GM18861 (cell line): ENCODE measurements around the gene SORBS1.
"Not testable (repeated sequence)": the region's sequence is repeated elsewhere in the genome, so short reads cannot be mapped to it uniquely, and the experiment has no call there.

Experiments used
- ATAC-seq: cut with Tn5 transposase; IDR thresholded peaks from one replicate; pipeline ENCODE4 v1.9.1; 2021; ENCODE audit not compliant: unreplicated experiment

SORBS1 gene

DNA sequence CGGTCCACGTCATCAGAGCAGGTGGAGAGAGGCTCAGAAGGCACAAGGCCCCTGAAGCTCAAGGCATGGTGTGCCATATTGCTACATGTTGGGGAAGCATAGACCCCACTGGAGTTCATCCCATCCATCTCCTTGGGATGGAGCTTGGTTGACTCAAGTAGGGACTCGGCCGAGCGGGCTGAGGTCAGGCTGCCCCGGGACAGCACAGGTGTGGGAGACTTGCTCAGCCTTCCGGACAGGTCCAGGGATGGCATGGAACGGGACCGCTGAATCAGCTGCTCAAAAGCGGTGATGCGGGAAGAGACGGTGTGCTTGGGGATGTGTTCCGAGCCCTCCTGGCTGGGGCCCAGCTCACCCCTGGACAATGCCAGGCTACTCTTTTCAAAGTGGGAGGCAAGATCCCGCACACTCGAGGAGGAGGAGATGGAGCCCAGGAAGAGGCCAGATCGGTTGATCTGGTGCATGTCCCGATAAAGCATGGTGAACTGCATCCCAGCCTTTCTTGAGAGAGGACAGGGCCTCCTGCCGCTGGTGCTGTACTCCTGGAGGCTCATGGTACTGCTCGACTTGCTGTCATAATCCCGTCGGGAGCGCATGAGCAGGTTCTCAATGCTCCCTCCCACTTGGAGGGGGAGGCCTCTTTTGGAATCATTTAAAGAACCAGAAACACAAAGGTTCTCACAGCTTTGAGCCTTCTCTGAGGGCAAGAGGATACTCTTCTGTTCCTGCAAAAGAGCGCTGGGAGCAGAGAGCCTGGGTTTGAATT, 204.8 kb downstream of the SORBS1 start:
- no peak for ATAC-seq

DNA sequence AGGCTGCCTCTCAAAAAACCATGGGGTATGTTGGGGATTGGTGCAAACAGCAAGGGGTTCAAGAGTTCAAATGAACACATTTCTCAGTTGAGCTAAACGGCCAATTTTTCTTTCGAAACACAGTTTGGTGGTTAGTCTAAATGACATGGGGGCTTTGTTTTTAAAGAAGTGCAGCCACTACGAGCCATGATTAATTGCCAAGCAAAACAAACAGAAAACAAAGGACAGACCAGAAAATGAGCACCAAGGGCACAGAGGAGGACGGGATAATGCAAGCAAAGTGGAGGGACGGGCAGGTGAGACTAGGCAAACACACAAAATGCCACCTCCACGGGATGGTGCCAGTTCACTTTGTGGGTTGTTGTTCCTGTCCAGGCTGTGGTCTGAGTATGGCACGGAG, 205.9 kb downstream of the SORBS1 start:
- ATAC-seq, result no peak

DNA sequence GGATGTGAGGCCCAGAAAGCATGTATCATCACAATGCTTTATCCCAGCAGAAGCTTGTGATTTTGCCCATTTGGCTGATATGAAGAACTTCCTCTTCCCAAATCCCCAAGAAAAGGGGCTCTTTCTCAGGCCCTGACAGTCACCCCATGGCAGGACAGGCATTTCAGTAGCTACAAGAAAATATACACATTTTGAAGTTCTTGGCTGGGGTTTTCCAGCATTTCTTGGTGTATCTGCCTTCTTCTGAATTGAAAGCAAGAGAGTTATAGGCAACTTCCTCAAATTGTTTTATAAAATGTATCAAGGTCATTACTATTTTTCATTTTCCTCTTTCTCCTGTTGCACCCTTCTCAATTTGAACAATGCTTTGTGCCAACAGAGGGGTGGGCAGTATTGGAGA, 207.1 kb downstream of the SORBS1 start:
- no peak for ATAC-seq

DNA sequence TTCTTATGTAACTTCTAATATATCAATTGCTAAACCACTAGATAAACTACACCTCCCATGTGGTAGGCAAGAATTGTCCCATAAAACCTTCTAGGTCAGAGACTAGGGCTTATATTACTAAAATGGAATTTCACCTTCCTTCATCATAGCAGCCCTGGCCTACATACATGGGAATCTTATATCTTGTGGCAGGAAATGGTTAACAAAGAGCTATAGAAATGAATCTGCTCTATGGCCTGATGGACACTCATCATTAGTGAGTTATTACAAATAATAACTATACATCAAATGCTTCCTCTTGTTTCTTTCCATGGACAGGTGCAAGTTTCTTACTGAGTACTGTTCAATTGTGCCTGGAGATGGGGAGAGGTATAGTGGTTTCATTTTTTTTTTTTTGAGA, 208.0 kb downstream of the SORBS1 start:
- ATAC-seq, result no peak

DNA sequence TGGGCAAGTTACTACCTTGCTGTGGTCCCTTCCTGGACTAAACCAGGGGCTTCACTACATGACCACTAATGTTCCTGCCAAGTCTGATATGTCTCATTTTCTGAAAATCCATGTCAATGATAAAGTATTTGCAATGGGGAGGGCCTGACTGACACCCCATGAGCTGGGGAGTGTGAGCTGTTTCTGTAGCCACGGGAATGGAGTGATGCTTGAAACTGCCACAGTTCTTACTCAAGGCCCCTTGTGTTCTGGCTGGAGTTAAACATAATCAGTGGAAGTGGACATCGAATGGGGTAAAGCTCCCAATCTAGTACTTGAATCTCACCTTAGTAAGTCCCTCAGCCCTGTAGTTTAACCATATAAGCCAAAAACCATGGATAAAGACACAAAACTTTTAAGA, 208.5 kb downstream of the SORBS1 start:
- no peak for ATAC-seq

DNA sequence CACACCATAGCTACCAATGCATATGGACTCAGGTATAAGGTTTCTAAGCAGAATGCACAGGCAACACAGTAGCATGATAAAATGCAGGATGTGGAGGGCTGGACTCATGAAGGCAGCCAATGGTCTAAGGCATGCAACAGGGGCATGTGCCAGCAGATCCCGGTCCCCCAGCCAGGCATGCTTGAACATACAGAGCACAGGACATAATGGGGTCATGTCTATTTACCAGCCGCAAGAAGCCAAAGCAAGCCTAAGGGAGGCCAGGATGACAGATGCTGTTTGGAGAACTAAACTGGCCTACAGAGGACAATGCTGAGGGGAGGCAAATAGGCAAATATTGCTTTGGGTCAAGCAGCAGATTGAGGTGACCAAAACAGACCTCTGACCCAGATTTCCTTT, 210.3 kb downstream of the SORBS1 start:
- no peak for ATAC-seq

DNA sequence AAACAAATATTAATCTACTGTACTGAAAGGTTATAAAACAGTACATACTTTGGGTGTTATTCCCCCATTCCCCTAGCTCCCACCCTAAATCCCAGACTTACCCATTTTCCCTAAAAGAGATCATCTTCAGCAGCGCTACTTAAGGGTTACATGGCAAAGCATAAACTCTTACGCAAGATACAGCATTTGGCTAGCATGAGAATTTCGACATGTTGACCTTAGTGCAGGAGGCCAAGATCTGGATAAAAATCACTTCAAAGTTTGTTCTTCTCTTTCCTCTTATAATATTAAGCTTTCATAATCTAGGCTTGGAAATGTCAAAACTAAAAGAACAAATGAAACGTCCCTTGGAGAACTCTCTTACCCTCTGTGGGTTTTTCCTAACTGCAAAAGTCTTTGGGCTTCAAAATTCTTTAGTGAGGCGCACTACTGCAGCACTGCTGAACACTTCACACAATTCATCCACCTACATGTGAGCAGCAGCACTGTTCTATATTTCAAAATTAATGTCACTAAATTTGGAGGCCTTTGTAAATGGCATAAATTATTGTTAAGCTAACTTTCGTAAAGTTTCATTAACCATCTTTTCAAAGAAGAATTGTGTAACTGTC, 210.8 kb downstream of the SORBS1 start:
- no peak for ATAC-seq

DNA sequence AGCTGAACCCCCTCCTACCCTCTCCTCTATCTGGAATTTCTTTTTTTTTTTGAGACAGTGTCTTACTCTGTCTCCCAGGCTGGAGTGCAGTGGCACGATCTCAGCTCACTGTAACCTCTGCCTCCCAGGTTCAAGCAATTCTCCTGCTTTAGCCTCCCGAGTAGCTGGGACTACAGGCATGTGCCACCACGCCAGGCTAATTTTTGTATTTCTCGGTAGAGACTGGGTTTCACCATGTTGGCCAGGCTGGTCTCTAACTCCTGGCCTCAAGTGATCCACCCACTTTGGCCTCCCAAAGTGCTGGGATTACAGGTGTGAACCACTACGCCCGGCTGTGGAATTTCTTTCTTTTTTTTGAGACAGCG, 213.8 kb downstream of the SORBS1 start:
- not testable (repeated sequence) for ATAC-seq

DNA sequence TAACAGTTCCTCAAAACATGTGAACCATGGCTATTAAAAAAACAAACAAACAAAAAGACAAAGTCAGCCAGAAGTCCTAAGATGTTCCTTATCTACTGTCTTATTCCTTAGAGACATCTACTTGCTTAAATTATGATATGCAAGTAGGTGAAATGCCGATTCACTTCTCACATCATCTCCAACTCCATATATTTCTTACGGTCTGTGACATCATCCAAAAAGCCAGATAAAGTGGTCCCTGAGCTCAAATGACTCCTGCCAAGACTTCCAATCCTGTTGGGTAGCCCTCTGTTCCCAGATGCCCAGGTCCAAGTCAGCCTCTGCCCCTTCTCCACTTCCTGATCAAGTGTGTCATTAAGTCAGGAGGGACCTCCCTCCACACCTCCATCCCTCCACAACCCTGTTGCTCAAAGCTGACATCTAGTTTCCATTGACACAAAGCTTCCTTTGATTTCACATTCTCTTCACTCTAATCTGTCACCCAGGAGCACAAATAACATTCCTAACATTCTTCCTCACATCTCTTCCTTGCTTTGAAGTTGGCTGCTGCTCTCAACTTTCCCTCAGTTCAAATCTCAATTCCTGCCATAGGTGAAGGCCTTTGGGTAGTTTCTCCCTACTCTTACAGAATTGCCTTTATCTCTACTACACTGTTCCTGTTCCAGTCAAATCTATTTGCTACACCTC, 214.3 kb downstream of the SORBS1 start:
- ATAC-seq, result no peak

DNA sequence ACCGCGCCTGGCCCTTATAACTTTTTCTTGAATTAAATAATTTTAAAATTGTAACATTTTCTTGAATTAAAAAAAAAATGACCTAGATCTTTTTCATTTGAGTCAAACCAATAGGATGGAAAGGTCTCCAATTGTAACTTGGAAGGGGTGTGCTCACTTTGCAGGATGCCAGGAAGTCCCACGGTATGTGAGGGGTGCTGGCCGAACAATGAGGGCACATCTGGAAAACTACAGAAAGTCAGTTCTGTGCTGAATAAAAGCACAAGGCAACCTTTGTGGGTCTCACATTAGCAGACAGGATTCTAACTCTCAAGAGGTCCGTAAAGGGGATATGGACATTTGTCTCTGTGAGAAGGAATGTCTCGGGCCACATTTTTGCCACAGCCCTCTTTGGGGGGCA, 217.6 kb downstream of the SORBS1 start:
- no peak for ATAC-seq

DNA sequence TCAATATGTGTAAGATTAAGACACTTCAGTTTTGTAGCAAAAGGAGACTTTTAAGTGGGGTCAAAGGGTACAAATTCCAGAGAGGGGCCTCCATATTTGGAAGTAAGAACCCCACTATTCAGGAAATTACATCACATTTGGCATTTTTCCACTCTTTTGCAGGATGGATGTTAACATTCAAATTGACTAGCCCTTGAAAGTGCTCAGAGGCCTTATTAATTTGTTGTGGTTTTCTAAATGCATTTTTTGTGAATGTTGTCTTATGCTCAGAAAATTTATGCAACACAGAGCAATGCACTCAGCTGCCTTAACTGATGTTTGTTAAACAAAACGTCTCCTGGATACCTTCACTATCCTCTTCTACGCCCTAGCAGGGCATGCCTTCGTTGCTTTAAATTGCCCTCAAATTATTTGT, 219.4 kb downstream of the SORBS1 start:
- ATAC-seq, result no peak

DNA sequence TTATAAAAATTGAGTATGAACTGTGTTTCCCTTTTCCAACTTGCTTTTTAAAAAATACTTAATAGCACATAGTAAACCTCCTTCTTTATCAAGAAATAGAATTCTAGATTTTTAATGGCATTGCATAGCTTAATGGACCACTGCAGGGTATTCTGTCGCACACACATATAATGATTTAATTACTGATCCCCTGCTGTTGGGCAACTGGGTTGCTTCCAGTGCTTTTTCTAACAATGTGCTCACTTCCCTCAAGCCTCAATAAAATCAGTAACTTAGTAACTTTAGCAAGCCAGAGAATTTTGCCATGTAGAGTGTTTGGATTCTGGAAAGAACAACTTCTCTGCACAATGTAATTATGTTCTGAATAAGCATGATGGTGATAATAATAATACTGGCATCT, 221.3 kb downstream of the SORBS1 start:
- no peak for ATAC-seq

DNA sequence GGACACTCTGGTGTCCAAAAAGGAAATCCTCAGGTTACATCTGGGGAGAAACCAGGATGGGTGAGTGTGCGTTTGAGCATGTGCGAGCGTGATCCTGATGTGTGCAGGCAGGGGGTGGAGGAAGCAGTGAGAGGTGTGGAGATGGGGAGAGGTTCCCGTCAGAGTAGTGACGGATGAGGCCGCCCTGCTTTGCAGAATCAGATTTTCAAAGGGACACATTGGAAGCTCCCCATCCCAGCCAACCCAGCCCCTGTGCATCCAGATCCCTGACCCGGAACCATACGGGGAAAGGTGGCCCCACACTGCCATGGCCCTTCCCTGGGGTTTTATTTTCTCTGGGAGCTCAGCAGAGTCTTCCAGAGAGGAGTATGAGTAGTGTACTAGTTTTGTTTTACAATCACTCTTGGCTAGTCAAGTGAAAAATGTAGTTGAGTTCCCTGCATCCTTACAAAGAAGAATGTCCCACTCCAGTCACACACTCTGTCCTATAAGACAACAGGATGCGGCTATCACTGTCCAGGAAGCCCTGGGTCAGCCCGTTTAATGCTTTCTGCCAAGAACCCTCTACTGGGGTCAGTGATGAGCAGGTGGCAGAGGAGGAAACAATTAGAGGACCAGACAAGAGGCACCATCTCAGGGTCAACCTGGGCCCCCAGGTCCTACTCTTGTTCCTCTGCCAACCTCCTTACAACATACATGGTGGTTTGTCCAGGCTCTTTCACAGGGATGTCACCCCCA, 223.6 kb downstream of the SORBS1 start:
- no peak for ATAC-seq

DNA sequence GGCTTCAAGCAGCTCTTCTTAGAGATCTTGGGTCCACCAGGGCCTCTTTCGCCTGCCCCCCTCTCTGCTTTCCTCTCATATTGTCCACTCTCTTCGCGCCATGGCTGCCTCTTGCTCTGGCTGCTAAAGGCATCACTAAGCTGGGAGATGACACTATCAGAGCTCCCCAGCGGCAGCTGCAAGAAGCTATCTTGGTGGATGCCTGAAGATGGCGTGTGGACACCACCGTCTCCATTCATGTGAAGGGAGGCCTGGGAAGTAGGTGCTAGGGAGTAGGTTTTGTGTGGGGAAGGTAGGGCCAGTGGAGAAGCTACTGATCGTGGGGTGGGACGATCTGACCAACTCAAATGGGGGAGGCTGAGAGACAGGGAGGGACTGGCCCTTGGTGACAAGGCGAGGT, 224.5 kb downstream of the SORBS1 start:
- ATAC-seq, result no peak

DNA sequence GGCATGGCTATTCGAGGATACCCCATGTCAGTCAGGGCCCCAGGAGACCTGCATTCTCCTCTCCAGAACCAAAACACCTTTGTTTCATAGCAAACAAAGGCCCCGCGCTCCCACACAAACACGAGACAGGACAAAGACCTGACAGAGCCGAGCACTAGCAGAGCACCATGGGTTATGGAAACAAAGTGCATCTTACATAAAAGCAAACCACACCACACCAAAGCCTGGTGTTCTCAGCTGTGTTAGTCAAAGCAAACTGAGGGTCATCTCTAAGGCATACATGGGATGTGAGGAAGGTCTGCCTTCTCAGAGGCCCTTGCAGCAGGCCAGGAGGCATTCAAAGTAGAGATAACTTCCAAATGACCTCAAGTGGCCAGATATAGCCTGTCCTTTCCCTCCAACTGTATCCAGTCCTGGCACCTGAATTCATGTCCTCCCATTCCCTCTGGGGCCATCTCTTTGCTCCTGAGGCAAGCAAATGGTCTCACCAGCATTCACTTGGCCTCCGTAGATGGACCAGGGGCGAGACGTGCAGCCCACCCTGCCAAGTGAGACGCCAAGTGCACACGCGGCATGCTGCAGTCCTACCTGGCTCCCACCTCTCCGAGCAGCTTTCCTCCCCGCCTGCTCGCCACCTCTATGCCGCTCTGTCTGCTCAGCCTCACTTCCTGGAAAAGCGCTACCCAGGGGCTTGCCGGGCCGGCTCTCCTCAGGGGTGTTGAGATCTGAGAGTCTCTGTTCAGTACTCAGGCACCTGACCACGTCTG, 225.1 kb downstream of the SORBS1 start:
- ATAC-seq, result no peak

DNA sequence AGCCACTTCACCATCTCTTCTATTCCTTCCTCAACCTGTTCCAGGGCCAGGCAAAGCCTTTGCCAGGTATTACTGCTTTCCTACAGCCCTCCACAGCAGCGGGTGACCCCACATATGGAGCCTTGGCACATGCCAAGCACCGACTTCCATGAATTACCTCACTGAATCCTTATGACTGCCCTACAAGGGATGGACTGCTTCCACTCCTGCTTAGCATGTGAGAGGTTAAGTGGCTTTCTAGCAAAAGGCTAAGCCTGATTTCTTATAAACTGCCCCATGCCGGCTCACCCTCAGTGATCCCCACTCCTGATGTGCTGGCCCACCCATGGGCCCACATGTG, 226.4 kb downstream of the SORBS1 start:
- ATAC-seq, result no peak

DNA sequence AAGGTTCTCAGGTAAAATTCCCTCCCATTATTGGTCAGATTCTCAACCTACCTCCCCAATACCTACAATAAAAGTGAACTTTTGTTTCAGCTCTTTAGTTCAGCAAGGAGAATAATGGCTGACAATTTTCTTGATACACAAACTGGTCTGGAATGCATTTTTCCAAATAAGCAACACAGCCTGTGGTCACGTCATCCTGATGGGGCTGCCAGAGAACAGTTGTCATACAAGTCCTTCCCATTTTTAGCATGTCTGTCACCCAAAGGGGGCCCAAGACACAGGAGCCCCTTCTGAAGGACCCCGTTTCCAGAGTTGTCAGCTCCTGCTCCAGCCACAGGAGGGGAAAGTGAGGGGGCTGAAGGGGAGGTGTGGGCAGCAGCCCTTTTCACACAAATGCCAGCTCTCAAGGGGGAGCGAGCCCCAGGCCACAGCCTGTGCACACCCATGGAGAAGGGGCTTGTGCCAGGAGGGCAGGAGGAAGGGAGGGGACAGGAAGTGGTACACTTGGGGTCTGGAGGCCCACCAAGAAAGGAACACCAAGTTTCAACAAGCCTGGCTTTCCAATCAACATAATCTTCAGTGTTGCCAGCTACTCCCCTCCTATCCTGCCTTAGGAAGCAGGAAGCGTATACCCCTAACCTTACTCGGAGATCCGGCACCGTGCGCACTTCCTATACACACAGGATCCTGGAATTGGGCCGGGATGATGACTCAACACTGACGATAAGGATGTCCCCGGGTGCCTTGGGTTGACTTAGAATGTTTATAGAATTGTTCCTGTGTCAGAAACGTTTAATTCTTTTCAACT, 227.0 kb downstream of the SORBS1 start:
- ATAC-seq, result no peak

DNA sequence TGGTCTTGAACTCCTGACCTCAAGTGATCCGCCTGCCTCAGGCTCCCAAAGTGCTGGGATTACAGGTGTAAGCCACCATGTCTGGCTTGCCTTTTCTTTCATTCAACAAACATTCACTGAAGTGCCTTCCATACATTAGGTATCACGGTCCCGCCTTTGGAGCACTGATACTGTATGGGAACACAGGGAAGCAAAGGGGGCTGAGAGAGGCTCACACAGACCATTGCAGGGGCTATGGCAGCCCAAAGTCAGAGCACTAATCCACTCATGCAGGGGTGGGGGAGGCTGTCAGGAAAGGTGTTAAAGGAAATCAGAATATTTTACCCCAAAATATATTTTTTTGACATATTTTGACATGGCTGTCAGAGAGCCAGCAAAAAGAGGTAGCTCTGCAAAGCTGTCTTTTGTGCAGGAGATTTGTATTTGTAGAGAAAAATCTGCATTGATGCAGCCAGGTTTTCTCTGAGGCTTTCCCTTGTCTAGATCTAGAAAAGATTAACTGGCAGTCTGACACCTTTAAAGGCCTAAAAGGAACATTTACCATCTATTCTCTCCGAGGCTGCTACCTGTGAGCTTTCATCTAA, 228.4 kb downstream of the SORBS1 start:
- ATAC-seq, result no peak

DNA sequence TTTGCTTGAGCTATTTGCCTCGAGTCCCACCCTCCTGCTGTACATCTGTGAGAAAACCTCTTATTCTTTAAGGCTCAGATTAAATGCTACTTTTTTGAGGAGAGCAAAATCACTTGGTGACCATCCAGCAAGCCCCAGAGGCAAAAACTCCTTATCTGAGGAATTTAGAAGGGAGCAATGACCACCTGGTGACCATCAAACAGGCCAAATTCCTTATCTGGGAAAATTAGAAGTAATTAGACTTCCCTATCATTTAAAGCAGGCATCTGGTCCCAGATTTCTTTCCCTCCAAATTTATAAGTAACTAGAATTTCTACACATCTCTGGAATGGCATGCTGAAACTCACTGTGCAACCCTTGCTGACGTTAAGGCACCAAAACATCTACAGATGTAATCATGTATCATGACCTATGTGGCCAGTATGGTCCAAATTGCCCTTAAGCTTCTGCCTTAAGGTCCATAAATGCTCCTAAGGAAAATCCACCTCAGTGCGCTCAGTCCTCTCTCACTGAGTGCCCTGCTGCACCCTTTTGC, 229.5 kb downstream of the SORBS1 start:
- no peak for ATAC-seq
